Astrocyte (in vitro differentiated cells and primary cell): ENCODE measurements around the gene LHFPL2. TPM values are rescaled to one million over a fixed set of nuclear protein-coding genes. Genes with fewer than 3 reads are reported as not detected.
A peak's percentile ranks its signal among the peaks of the same experiment; 100 is the strongest.

ENCODE experiments used
- DNase-seq: peaks from one replicate; pipeline ENCODE4 v3.0.0-alpha.2; 2010; ENCODE audit warnings: low read depth
- FAIRE-seq: peaks from 2 replicates; lab custom pipeline; 2011; peaks lifted over from hg19 to GRCh38; lab: Jason Lieb, UNC
- H2AFZ ChIP-seq: 2 replicates; pipeline ENCODE4 v1.6.0; 2012; ENCODE audit warnings: low read depth, low read length, inconsistent platforms
- H3K27ac ChIP-seq: 2 replicates; pipeline ENCODE4 v1.5.1; 2011; ENCODE audit warnings: low read depth, low read length, inconsistent platforms
- H3K27me3 ChIP-seq: 2 replicates; pipeline ENCODE4 v1.6.0; 2011; ENCODE audit warnings: low read length, inconsistent platforms; ENCODE audit not compliant: insufficient read depth
- H3K36me3 ChIP-seq: 2 replicates; pipeline ENCODE4 v1.5.1; 2011; ENCODE audit warnings: low read length, inconsistent platforms; ENCODE audit not compliant: insufficient read depth
- H3K4me1 ChIP-seq: 2 replicates; pipeline ENCODE4 v1.5.1; 2011; ENCODE audit warnings: low read length, inconsistent platforms; ENCODE audit not compliant: insufficient read depth
- H3K4me2 ChIP-seq: 2 replicates; pipeline ENCODE4 v1.6.0; 2012; ENCODE audit warnings: low read length, inconsistent platforms
- H3K4me3 ChIP-seq: 2 replicates; pipeline ENCODE4 v1.5.1; 2011; ENCODE audit warnings: low read depth, mild to moderate bottlenecking, low read length, inconsistent platforms; ENCODE audit not compliant: insufficient read depth
- H3K79me2 ChIP-seq: 2 replicates; pipeline ENCODE4 v1.6.0; 2012; ENCODE audit warnings: mild to moderate bottlenecking, low read length, inconsistent platforms; ENCODE audit not compliant: insufficient read depth
- H3K9ac ChIP-seq: 2 replicates; pipeline ENCODE4 v1.6.0; 2012; ENCODE audit warnings: mild to moderate bottlenecking, low read length, inconsistent platforms
- H3K9me3 ChIP-seq: 2 replicates; pipeline ENCODE4 v1.5.1; 2012; ENCODE audit warnings: low read depth, mild to moderate bottlenecking, low read length, inconsistent platforms; ENCODE audit not compliant: insufficient read depth
- H4K20me1 ChIP-seq: 2 replicates; pipeline ENCODE4 v1.6.0; 2012; ENCODE audit warnings: low read length, inconsistent platforms; ENCODE audit not compliant: insufficient read depth
- H3K27ac Mint-ChIP-seq: one replicate; pipeline ENCODE4 v1.8.0; 2021; ENCODE audit warnings: mild to moderate bottlenecking, mixed read lengths; ENCODE audit not compliant: unreplicated experiment
- H3K27me3 Mint-ChIP-seq: one replicate; pipeline ENCODE4 v1.8.0; 2021; ENCODE audit warnings: low read depth, mixed read lengths; ENCODE audit not compliant: unreplicated experiment
- H3K36me3 Mint-ChIP-seq: one replicate; pipeline ENCODE4 v1.8.0; 2021; ENCODE audit warnings: low read depth, mixed read lengths; ENCODE audit not compliant: unreplicated experiment
- H3K4me1 Mint-ChIP-seq: one replicate; pipeline ENCODE4 v1.8.0; 2021; ENCODE audit warnings: low read depth, mixed read lengths; ENCODE audit not compliant: unreplicated experiment
- H3K4me3 Mint-ChIP-seq: one replicate; pipeline ENCODE4 v1.8.0; 2021; ENCODE audit warnings: mild to moderate bottlenecking, moderate library complexity, mixed read lengths; ENCODE audit not compliant: unreplicated experiment
- H3K9me3 Mint-ChIP-seq: one replicate; pipeline ENCODE4 v1.8.0; 2021; ENCODE audit warnings: mild to moderate bottlenecking, mixed read lengths; ENCODE audit not compliant: unreplicated experiment
- EZH2 ChIP-seq: IDR thresholded peaks from 2 replicates; pipeline ENCODE4 v1.6.1; 2012; ENCODE audit warnings: mild to moderate bottlenecking, low read length, inconsistent platforms; ENCODE audit not compliant: insufficient read depth
- total RNA-seq: library from RNA; stranded (reverse); gene quantifications from 2 replicates; pipeline ENCODE4 v1.2.1, GENCODE V29; 2021
- TF ChIP-seq, protein P1 (sequence below): IDR thresholded peaks from 2 replicates; pipeline ENCODE4 v1.5.1; 2011; ENCODE audit warnings: low read depth, mild to moderate bottlenecking, inconsistent platforms, low read length, moderate library complexity; ENCODE audit not compliant: insufficient read depth

The LHFPL2 gene
- total RNA-seq, 1 donor from 2014 or later, result 17.0 TPM

DNA sequence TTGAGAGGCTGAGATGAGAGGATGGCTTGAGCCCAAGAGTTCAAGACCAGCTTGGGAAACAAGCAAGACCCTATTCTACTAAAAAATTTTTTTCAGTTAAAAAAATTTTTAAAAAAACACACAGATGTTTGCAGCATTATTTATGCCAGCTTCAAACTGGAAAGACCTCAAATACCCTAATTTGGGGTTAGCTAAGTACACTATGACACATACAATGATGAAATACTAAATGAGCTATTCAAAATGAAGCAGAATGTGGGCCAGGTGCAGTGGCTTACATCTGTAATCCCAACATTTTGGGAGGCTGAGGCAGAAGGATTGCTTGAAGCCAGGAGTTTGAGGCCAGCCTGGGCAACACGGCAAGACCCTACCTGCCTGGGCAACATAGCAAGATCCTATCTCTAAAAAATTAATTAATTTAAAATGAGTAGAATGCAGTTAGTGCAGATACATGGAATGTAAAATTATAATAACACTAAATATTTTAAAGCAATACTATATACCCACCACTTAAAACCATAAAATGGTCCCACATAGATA lies 44.9 kb downstream of the LHFPL2 start:
- Mint-ChIP-seq H3K27me3 (no peaks in the 10 kb centered on the region), H3K27ac (no peak overlapping the region), H3K36me3 (peaks cover 2% of the 10 kb centered on the region), H3K9me3 (no peaks in the 10 kb centered on the region), H3K4me1 (peaks cover 32% of the 10 kb centered on the region), H3K4me3 (no peak overlapping the region)
- H3K9ac ChIP-seq, result no peak overlapping the region
- H4K20me1 ChIP-seq, result no peaks in the 10 kb centered on the region
- no peak for FAIRE-seq
- no peak overlapping the region for H2AFZ ChIP-seq
- peaks cover 18% of the 10 kb centered on the region for H3K4me1 ChIP-seq
- H3K4me2 ChIP-seq, result no peak overlapping the region
- no peaks in the 10 kb centered on the region for H3K36me3 ChIP-seq
- H3K9me3 ChIP-seq, result no peaks in the 10 kb centered on the region
- no peak overlapping the region for H3K27ac ChIP-seq
- no peak for DNase-seq
- H3K4me3 ChIP-seq, result no peak overlapping the region
- peaks cover 22% of the 10 kb centered on the region for H3K79me2 ChIP-seq
- TF ChIP-seq, protein P1, sequence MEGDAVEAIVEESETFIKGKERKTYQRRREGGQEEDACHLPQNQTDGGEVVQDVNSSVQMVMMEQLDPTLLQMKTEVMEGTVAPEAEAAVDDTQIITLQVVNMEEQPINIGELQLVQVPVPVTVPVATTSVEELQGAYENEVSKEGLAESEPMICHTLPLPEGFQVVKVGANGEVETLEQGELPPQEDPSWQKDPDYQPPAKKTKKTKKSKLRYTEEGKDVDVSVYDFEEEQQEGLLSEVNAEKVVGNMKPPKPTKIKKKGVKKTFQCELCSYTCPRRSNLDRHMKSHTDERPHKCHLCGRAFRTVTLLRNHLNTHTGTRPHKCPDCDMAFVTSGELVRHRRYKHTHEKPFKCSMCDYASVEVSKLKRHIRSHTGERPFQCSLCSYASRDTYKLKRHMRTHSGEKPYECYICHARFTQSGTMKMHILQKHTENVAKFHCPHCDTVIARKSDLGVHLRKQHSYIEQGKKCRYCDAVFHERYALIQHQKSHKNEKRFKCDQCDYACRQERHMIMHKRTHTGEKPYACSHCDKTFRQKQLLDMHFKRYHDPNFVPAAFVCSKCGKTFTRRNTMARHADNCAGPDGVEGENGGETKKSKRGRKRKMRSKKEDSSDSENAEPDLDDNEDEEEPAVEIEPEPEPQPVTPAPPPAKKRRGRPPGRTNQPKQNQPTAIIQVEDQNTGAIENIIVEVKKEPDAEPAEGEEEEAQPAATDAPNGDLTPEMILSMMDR, result no peak
- TF ChIP-seq EZH2, result no peak
- no peaks in the 10 kb centered on the region for H3K27me3 ChIP-seq

DNA sequence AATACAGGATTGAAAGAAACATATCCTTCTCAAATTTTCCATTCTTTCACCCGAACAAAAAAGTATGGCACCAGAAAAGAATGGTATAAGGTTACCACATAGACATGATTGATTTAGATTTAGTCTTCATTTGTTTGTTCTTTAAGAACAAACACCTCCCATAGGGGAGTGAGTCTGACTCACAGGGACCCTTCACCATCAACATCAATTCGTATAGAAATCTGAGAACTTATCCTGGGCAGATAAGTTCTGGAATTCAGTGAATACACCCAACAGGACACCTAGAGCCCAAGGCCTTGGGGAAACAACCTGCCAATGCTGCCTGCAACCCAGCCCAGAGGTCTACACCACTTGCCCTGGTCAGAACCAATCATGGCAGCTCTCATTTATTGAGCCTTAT lies 46.2 kb downstream of the LHFPL2 start:
- no peaks in the 10 kb centered on the region for H4K20me1 ChIP-seq
- H3K9ac ChIP-seq, result no peak overlapping the region
- TF ChIP-seq, protein P1, result no peak
- TF ChIP-seq EZH2, result no peak
- DNase-seq, result no peak
- H3K36me3 ChIP-seq, result no peaks in the 10 kb centered on the region
- peaks cover 31% of the 10 kb centered on the region for H3K4me1 ChIP-seq
- H3K9me3 ChIP-seq, result no peaks in the 10 kb centered on the region
- H3K79me2 ChIP-seq, result peaks cover 23% of the 10 kb centered on the region
- peaks cover 2% of the 10 kb centered on the region for H3K36me3 Mint-ChIP-seq
- H3K4me3 Mint-ChIP-seq, result no peak overlapping the region
- H3K27me3 ChIP-seq, result no peaks in the 10 kb centered on the region
- no peak for FAIRE-seq
- no peak overlapping the region for H3K4me3 ChIP-seq
- H2AFZ ChIP-seq, result no peak overlapping the region
- H3K4me2 ChIP-seq, result no peak overlapping the region
- H3K27ac ChIP-seq, result peak overlapping the region; percentile 71
- no peaks in the 10 kb centered on the region for H3K9me3 Mint-ChIP-seq
- no peaks in the 10 kb centered on the region for H3K27me3 Mint-ChIP-seq
- peaks cover 43% of the 10 kb centered on the region for H3K4me1 Mint-ChIP-seq
- peak overlapping the region; percentile 89 for H3K27ac Mint-ChIP-seq

GRCh38 chr5:78601559-78602314 lies 46.8 kb downstream of the LHFPL2 start:
- peak overlapping the region; percentile 71 for H3K27ac ChIP-seq
- Mint-ChIP-seq H3K9me3 (no peaks in the 10 kb centered on the region), H3K27ac (peak overlapping the region; percentile 89), H3K4me1 (peaks cover 49% of the 10 kb centered on the region), H3K36me3 (no peaks in the 10 kb centered on the region), H3K4me3 (no peak overlapping the region), H3K27me3 (no peaks in the 10 kb centered on the region)
- H3K4me3 ChIP-seq, result no peak overlapping the region
- peak; percentile 72 for DNase-seq
- H2AFZ ChIP-seq, result no peak overlapping the region
- H3K36me3 ChIP-seq, result no peaks in the 10 kb centered on the region
- no peaks in the 10 kb centered on the region for H3K9me3 ChIP-seq
- peak overlapping the region; percentile 60 for H3K9ac ChIP-seq
- FAIRE-seq, result no peak
- H3K4me1 ChIP-seq, result peaks cover 37% of the 10 kb centered on the region
- H3K79me2 ChIP-seq, result peaks cover 26% of the 10 kb centered on the region
- no peak overlapping the region for H3K4me2 ChIP-seq
- no peaks in the 10 kb centered on the region for H4K20me1 ChIP-seq
- no peaks in the 10 kb centered on the region for H3K27me3 ChIP-seq
- TF ChIP-seq EZH2, result no peak
